Upper lobe of left lung (tissue), 6 donors: Measurements from ENCODE around the gene JARID2. TPM values are rescaled to one million over a fixed set of nuclear protein-coding genes. Genes with fewer than 3 reads are reported as not detected.

Source experiments
- ATAC-seq, 2 donors: fragments of 200-7000 bp; cut with Tn5 transposase; one replicate each; pipeline ENCODE4 v1.9.1; 2022; ENCODE audit warnings: mild to moderate bottlenecking in 2 of 2, moderate library complexity in 2 of 2; ENCODE audit not compliant: low FRiP score in 2 of 2
- DNase-seq, 2 donors: peaks; one replicate each; pipeline ENCODE4 v3.0.0-alpha.2; 2019 to 2020
- H3K27ac ChIP-seq, 4 donors: fragments of 200-600 bp; sonication (generic); one replicate each; pipeline ENCODE4 v1.5.1; 2016 to 2019
- H3K27me3 ChIP-seq, 4 donors: fragments of 200-600 bp; sonication (generic); one replicate each; pipeline ENCODE4 v1.5.1; 2017 to 2019
- H3K36me3 ChIP-seq, 4 donors: fragments of 200-600 bp; sonication (generic); one replicate each; pipeline ENCODE4 v1.5.1; 2016 to 2019
- H3K4me1 ChIP-seq, 4 donors: fragments of 200-600 bp; sonication (generic); one replicate each; pipeline ENCODE4 v1.5.1; 2018 to 2019
- H3K4me3 ChIP-seq, 4 donors: fragments of 200-600 bp; sonication (generic); one replicate each; pipeline ENCODE4 v1.5.1; 2017 to 2019; ENCODE audit warnings: mild to moderate bottlenecking in 2 of 4, moderate library complexity in 1 of 4
- H3K9me3 ChIP-seq, 4 donors: fragments of 200-600 bp; sonication (generic); one replicate each; pipeline ENCODE4 v1.5.1; 2018 to 2019
- EP300 ChIP-seq, 4 donors: sonication (generic); formaldehyde crosslinking; IDR thresholded peaks; one replicate each; pipeline ENCODE4 v1.5.1; 2017; ENCODE audit warnings: antibody characterized with exemption in 4 of 4, control low read depth in 2 of 4
- POLR2A ChIP-seq, 4 donors: fragments of 450-650 bp; IDR thresholded peaks; one replicate each; pipeline ENCODE4 v1.5.1; 2016 to 2017; ENCODE audit warnings: antibody characterized with exemption in 4 of 4, mild to moderate bottlenecking in 2 of 4
- POLR2AphosphoS5 ChIP-seq, 2 donors: sonication (generic); formaldehyde crosslinking; IDR thresholded peaks; one replicate each; pipeline ENCODE4 v1.5.1; 2017; ENCODE audit warnings: antibody characterized with exemption in 2 of 2
- WGBS, 2 donors: methylation state at CpG; one replicate each; pipeline ENCODE4 v1.1.5; 2017 to 2018; 5-methylcytosine and 5-hydroxymethylcytosine counted together
- total RNA-seq, 6 donors: library from RNA; depleted of rRNA in 4 of 6; stranded (reverse); fragments of >200 nt in 4 of 6; gene quantifications; one replicate each; pipeline versions ENCODE4 v1.1.0 to v1.2.1, GENCODE V29; 2016 to 2021
- TF ChIP-seq, protein P1 (sequence below), 6 experiments: fragments of 450-650 bp in 4 of 6; fragments of 200-600 bp in 2 of 6; sonication (generic) in 2 of 6; IDR thresholded peaks; one replicate each; pipeline ENCODE4 v1.5.1; 2016 to 2019; ENCODE audit warnings: antibody characterized with exemption in 6 of 6
- donor health status: DM: no; HTN: no; CAD: no; lungs with moderate emphysema.
- donor health status: DM: no; HTN: yes; CAD: no; lungs with severe emphysema.

The JARID2 gene
- total RNA-seq, 6 donors from 2014 or later = 9.6 to 37.7 (median 16.4) TPM

DNA sequence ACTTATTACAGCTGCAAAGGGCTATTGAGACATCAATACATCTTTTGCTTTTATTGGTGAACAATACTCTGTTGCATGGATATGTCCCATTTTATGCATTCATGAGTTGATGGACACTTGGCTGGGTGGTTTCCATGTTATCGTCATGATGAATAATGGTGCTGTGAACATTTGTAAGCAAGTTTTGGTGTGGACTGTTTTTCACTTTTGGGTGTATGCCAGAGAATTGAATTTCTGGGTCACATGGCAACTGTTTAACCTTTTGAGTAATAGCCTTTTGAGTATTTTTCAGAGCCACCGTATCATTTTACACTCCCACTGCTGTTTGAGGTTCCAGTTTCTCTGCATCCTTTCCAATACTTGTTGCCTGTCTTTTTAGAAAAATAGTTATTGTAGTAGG lies 107.0 kb downstream of the JARID2 start:
- Histone ChIP-seq H3K27ac (no peak overlapping the region), H3K36me3 (no peaks in the 10 kb centered on the region), H3K4me1 (peaks cover 16 to 33% (median 23%) of the 10 kb centered on the region in 4 donors), H3K9me3 (no peaks in the 10 kb centered on the region), H3K4me3 (no peak overlapping the region), H3K27me3 (no peaks in the 10 kb centered on the region)
- TF ChIP-seq POLR2AphosphoS5 (IDR thresholded peaks at IDR 0.05) (no peak), POLR2A (IDR thresholded peaks at IDR 0.05) (no peak), EP300 (IDR thresholded peaks at IDR 0.05) (no peak)
- TF ChIP-seq, protein P1, sequence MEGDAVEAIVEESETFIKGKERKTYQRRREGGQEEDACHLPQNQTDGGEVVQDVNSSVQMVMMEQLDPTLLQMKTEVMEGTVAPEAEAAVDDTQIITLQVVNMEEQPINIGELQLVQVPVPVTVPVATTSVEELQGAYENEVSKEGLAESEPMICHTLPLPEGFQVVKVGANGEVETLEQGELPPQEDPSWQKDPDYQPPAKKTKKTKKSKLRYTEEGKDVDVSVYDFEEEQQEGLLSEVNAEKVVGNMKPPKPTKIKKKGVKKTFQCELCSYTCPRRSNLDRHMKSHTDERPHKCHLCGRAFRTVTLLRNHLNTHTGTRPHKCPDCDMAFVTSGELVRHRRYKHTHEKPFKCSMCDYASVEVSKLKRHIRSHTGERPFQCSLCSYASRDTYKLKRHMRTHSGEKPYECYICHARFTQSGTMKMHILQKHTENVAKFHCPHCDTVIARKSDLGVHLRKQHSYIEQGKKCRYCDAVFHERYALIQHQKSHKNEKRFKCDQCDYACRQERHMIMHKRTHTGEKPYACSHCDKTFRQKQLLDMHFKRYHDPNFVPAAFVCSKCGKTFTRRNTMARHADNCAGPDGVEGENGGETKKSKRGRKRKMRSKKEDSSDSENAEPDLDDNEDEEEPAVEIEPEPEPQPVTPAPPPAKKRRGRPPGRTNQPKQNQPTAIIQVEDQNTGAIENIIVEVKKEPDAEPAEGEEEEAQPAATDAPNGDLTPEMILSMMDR (IDR thresholded peaks at IDR 0.05) = no peak
- 53 to 66% methylated on average over 2 of the region's 2 CpGs for WGBS, 2 donors
- DNase-seq = no peak
- ATAC-seq = no peak

DNA sequence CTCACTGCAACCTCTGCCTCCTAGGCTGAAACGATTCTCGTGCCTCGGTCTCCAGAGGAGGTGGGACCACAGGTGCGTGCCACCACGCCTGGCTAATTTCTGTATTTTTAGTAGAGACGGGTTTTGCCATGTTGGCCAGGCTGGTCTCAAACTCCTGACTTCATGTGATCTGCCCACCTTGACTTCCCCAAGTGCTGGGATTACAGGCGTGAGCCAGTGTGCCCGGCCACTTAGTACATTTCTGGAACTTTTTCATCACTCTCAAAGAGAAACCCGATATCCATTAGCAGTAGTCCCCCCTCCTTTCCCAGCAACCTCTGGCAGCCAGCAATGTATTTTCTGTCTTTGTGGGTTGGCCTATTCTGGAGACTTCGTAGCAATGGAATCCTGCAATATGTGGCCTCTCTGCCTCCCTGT lies 109.8 kb downstream of the JARID2 start:
- Histone ChIP-seq H3K9me3 (no peaks in the 10 kb centered on the region), H3K27ac (no peak overlapping the region), H3K27me3 (no peaks in the 10 kb centered on the region), H3K36me3 (no peaks in the 10 kb centered on the region), H3K4me1 (peaks cover 16 to 39% (median 22%) of the 10 kb centered on the region in 4 donors), H3K4me3 (no peak overlapping the region)
- TF ChIP-seq POLR2AphosphoS5 (IDR thresholded peaks at IDR 0.05) = no peak
- TF ChIP-seq, protein P1 (IDR thresholded peaks at IDR 0.05) = no peak
- no peak for TF ChIP-seq POLR2A (IDR thresholded peaks at IDR 0.05)
- no peak for TF ChIP-seq EP300 (IDR thresholded peaks at IDR 0.05)
- DNase-seq (no peak), ATAC-seq (no peak)
- WGBS, 2 donors = 80% methylated on average over 10 of the region's 10 CpGs

GRCh38 chr6:15356179-15356578 lies 110.3 kb downstream of the JARID2 start:
- Histone ChIP-seq H3K36me3 (no peaks in the 10 kb centered on the region), H3K4me1 (peaks cover 16 to 38% (median 19%) of the 10 kb centered on the region in 4 donors), H3K9me3 (no peaks in the 10 kb centered on the region), H3K27me3 (no peaks in the 10 kb centered on the region), H3K27ac (no peak overlapping the region), H3K4me3 (no peak overlapping the region)
- DNase-seq (no peak), ATAC-seq (no peak)
- WGBS, 2 donors = 75 to 78% methylated on average over 6 of the region's 6 CpGs
- TF ChIP-seq POLR2A (IDR thresholded peaks at IDR 0.05) = no peak
- no peak for TF ChIP-seq POLR2AphosphoS5 (IDR thresholded peaks at IDR 0.05)

GRCh38 chr6:15356937-15357336 lies 111.1 kb downstream of the JARID2 start:
- H3K4me3 ChIP-seq = no peak overlapping the region
- ATAC-seq (no peak), DNase-seq (no peak)
- no peak overlapping the region for H3K27ac ChIP-seq
- 75 to 80% methylated on average over 4 to 5 of the region's 5 CpGs for WGBS, 2 donors
- no peaks in the 10 kb centered on the region for H3K27me3 ChIP-seq
- H3K9me3 ChIP-seq = no peaks in the 10 kb centered on the region
- no peaks in the 10 kb centered on the region for H3K36me3 ChIP-seq
- no peak for TF ChIP-seq EP300 (IDR thresholded peaks at IDR 0.05)
- no peak for TF ChIP-seq POLR2AphosphoS5 (IDR thresholded peaks at IDR 0.05)
- TF ChIP-seq POLR2A (IDR thresholded peaks at IDR 0.05) = no peak
- TF ChIP-seq, protein P1 (IDR thresholded peaks at IDR 0.05) = no peak
- H3K4me1 ChIP-seq = peaks cover 9 to 30% (median 16%) of the 10 kb centered on the region in 4 donors

DNA sequence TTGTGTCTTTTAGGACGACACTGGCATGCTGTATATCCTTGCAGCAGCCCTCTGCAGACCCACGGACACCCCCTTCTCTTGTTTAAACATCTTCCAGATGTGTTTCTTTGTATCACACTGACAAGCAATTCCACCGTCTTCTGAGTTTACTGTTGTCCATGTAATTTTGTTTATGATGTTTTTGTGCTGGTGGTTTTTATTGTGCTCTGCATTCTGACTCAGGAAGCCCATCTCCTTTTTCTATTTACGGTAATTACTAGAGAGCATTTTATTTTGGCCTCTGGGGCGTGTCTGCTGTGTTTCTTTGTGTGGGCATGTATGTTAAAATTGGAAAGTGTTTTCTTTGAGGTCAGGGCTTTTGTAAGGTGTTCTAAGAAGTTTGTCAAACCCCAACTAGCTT lies 111.9 kb downstream of the JARID2 start:
- Histone ChIP-seq H3K9me3 (no peaks in the 10 kb centered on the region), H3K4me1 (peaks cover under 1 to 27% (median 12%) of the 10 kb centered on the region in 4 donors), H3K4me3 (no peak overlapping the region), H3K27me3 (no peaks in the 10 kb centered on the region), H3K27ac (no peak overlapping the region), H3K36me3 (no peaks in the 10 kb centered on the region)
- no peak for DNase-seq
- WGBS, 2 donors = 69% methylated on average over 5 of the region's 5 CpGs
- no peak for ATAC-seq
- TF ChIP-seq, protein P1 (IDR thresholded peaks at IDR 0.05) = no peak
- TF ChIP-seq POLR2AphosphoS5 (IDR thresholded peaks at IDR 0.05) = no peak
- no peak for TF ChIP-seq EP300 (IDR thresholded peaks at IDR 0.05)
- TF ChIP-seq POLR2A (IDR thresholded peaks at IDR 0.05) = no peak
